SK-N-SH treated with all-trans-retinoic acid at 6 μM for 48 hours (cell line): ENCODE results near the gene FRAS1.

Experiments
- CREB5 ChIP-seq: fragments of 250-450 bp; sonication (Bioruptor Pico); IDR thresholded peaks from 2 replicates; pipeline ENCODE4 v1.5.1; 2020; ENCODE audit warnings: low read depth, mild to moderate bottlenecking, moderate library complexity
- CSDC2 ChIP-seq: fragments of 250-450 bp; sonication (Bioruptor Pico); IDR thresholded peaks from 2 replicates; pipeline ENCODE4 v1.5.0; 2020; ENCODE audit warnings: mild to moderate bottlenecking, moderate library complexity
- GLIS3 ChIP-seq: fragments of 250-450 bp; sonication (Bioruptor Pico); IDR thresholded peaks from 2 replicates; pipeline ENCODE4 v1.5.0; 2020; ENCODE audit warnings: mild to moderate bottlenecking, moderate library complexity
- OSR1 ChIP-seq: fragments of 250-450 bp; sonication (Bioruptor Pico); IDR thresholded peaks from 2 replicates; pipeline ENCODE4 v1.8.0; 2022; ENCODE audit warnings: moderate library complexity, mild to moderate bottlenecking, inconsistent platforms
- RARB ChIP-seq: fragments of 250-450 bp; sonication (Bioruptor Pico); IDR thresholded peaks from 2 replicates; pipeline ENCODE4 v1.8.0; 2021; ENCODE audit warnings: mild to moderate bottlenecking, moderate library complexity
- SNAI2 ChIP-seq: fragments of 250-450 bp; sonication (Bioruptor Pico); IDR thresholded peaks from 2 replicates; pipeline ENCODE4 v1.5.0; 2020; ENCODE audit warnings: mild to moderate bottlenecking, moderate library complexity
- TCF4 ChIP-seq: fragments of 250-450 bp; sonication (Bioruptor Pico); IDR thresholded peaks from 2 replicates; pipeline ENCODE4 v1.8.0; 2021; ENCODE audit warnings: mild to moderate bottlenecking, moderate library complexity, borderline replicate concordance
- ZFP3 ChIP-seq: fragments of 250-450 bp; sonication (Bioruptor Pico); IDR thresholded peaks from 2 replicates; pipeline ENCODE4 v1.5.0; 2020; ENCODE audit warnings: mild to moderate bottlenecking, moderate library complexity
- ZFP30 ChIP-seq: fragments of 450-650 bp; formaldehyde crosslinking; IDR thresholded peaks from 2 replicates; pipeline ENCODE4 v1.5.0; 2022; ENCODE audit warnings: mild to moderate bottlenecking, moderate library complexity
- ZNF565 ChIP-seq: fragments of 450-650 bp; formaldehyde crosslinking; conservative IDR thresholded peaks from 2 replicates; pipeline ENCODE4 v1.5.0; 2020; ENCODE audit warnings: low read depth, mild to moderate bottlenecking, moderate library complexity
- TF ChIP-seq, protein P1 (sequence below): fragments of 250-450 bp; sonication (Bioruptor Pico); IDR thresholded peaks from 2 replicates; pipeline ENCODE4 v1.8.0; 2020; ENCODE audit warnings: mild to moderate bottlenecking, moderate library complexity, borderline replicate concordance

GRCh38 chr4:78199984-78200383 is 142.9 kb downstream of the FRAS1 start:
- no peak for TF ChIP-seq ZFP30 (CRISPR knock-in tag)
- TF ChIP-seq, protein P1, sequence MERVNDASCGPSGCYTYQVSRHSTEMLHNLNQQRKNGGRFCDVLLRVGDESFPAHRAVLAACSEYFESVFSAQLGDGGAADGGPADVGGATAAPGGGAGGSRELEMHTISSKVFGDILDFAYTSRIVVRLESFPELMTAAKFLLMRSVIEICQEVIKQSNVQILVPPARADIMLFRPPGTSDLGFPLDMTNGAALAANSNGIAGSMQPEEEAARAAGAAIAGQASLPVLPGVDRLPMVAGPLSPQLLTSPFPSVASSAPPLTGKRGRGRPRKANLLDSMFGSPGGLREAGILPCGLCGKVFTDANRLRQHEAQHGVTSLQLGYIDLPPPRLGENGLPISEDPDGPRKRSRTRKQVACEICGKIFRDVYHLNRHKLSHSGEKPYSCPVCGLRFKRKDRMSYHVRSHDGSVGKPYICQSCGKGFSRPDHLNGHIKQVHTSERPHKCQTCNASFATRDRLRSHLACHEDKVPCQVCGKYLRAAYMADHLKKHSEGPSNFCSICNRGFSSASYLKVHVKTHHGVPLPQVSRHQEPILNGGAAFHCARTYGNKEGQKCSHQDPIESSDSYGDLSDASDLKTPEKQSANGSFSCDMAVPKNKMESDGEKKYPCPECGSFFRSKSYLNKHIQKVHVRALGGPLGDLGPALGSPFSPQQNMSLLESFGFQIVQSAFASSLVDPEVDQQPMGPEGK = no peak
- no peak for TF ChIP-seq CSDC2 (CRISPR knock-in tag)
- TF ChIP-seq SNAI2 (CRISPR knock-in tag) = no peak
- TF ChIP-seq ZNF565 (CRISPR knock-in tag) = no peak
- no peak for TF ChIP-seq CREB5
- TF ChIP-seq ZFP3 (CRISPR knock-in tag) = no peak
- no peak for TF ChIP-seq TCF4 (CRISPR knock-in tag)
- no peak for TF ChIP-seq OSR1 (CRISPR knock-in tag)
- no peak for TF ChIP-seq GLIS3 (CRISPR knock-in tag)
- no peak for TF ChIP-seq RARB (CRISPR knock-in tag)
